ENCODE data around the gene ZGPAT. TPM values are rescaled to one million over a fixed set of nuclear protein-coding genes. Genes with fewer than 3 reads are reported as not detected.

ZGPAT gene
- polyA plus RNA-seq, 1 donor from 2014 or later = 60.8 TPM

- Histone ChIP-seq H4K20me1 (ENCODE audit: insufficient read depth) (no peaks in the 10 kb centered on the region), H3F3A (ENCODE audit: insufficient read depth, low read length, poor library complexity, severe bottlenecking) (no peaks in the 10 kb centered on the region), H3K9ac (ENCODE audit: low read length) (no peak overlapping the region), H3K36me3 (ENCODE audit: insufficient read depth, low read length) (no peaks in the 10 kb centered on the region), H3K4me2 (ENCODE audit: low read length) (no peak overlapping the region), H3K79me2 (replicated peaks; ENCODE audit: insufficient read depth, low read length) (no peaks in the 10 kb centered on the region), H3K27ac (ENCODE audit: low read length) (no peak overlapping the region), H3K4me3 (ENCODE audit: low read length) (no peak overlapping the region), H3K9me2 (ENCODE audit: insufficient read depth, low read length) (no peaks in the 10 kb centered on the region), H3K27me3 (ENCODE audit: insufficient read depth, low read depth, low read length) (no peaks in the 10 kb centered on the region), H2AFZ (ENCODE audit: low read depth, low read length) (no peak overlapping the region), H3K9me3 (ENCODE audit: low read length) (no peaks in the 10 kb centered on the region)
- TF ChIP-seq POLR2AphosphoS5 (IDR thresholded peaks at IDR 0.05) = no peak
- TF ChIP-seq MXI1 (conservative IDR thresholded peaks at IDR 0.05; ENCODE audit: poor library complexity, severe bottlenecking) = no peak
- no peak for TF ChIP-seq CTCF (IDR thresholded peaks at IDR 0.05; ENCODE audit: poor library complexity, severe bottlenecking)
- no peak for TF ChIP-seq EZH2 (IDR thresholded peaks at IDR 0.05; ENCODE audit: borderline replicate concordance, insufficient read depth, low read length, poor library complexity, severe bottlenecking)
- no peak for TF ChIP-seq REST (IDR thresholded peaks at IDR 0.05; ENCODE audit: borderline replicate concordance)
Observed at GRCh38 chr20:63693733-63694583, 13.9 kb upstream of the ZGPAT start.

- no peaks in the 10 kb centered on the region for H3K27me3 ChIP-seq (ENCODE audit: insufficient read depth, low read depth, low read length)
- H3K4me3 ChIP-seq (ENCODE audit: low read length) = no peak overlapping the region
- H3K9me2 ChIP-seq (ENCODE audit: insufficient read depth, low read length) = no peaks in the 10 kb centered on the region
- H4K20me1 ChIP-seq (ENCODE audit: insufficient read depth) = no peaks in the 10 kb centered on the region
- no peak overlapping the region for H3K9ac ChIP-seq (ENCODE audit: low read length)
- H3K4me2 ChIP-seq (ENCODE audit: low read length) = no peak overlapping the region
- no peaks in the 10 kb centered on the region for H3K79me2 ChIP-seq (replicated peaks; ENCODE audit: insufficient read depth, low read length)
- H3F3A ChIP-seq (ENCODE audit: insufficient read depth, low read length, poor library complexity, severe bottlenecking) = no peaks in the 10 kb centered on the region
- no peak overlapping the region for H3K27ac ChIP-seq (ENCODE audit: low read length)
- no peaks in the 10 kb centered on the region for H3K36me3 ChIP-seq (ENCODE audit: insufficient read depth, low read length)
- TF ChIP-seq EZH2 (IDR thresholded peaks at IDR 0.05; ENCODE audit: borderline replicate concordance, insufficient read depth, low read length, poor library complexity, severe bottlenecking) (no peak), CTCF (IDR thresholded peaks at IDR 0.05; ENCODE audit: poor library complexity, severe bottlenecking) (no peak), SMC3 (conservative IDR thresholded peaks at IDR 0.05; ENCODE audit: poor library complexity) (no peak), TAF1 (IDR thresholded peaks at IDR 0.05; ENCODE audit: low read depth) (no peak), REST (IDR thresholded peaks at IDR 0.05; ENCODE audit: borderline replicate concordance) (no peak), RAD21 (conservative IDR thresholded peaks at IDR 0.05) (no peak), MXI1 (conservative IDR thresholded peaks at IDR 0.05; ENCODE audit: poor library complexity, severe bottlenecking) (no peak), POLR2AphosphoS5 (IDR thresholded peaks at IDR 0.05) (no peak), EP300 (conservative IDR thresholded peaks at IDR 0.05; ENCODE audit: poor library complexity, severe bottlenecking) (no peak)
- no peaks in the 10 kb centered on the region for H3K9me3 ChIP-seq (ENCODE audit: low read length)
- no peak overlapping the region for H2AFZ ChIP-seq (ENCODE audit: low read depth, low read length)
Observed at GRCh38 chr20:63694584-63695423, 13.0 kb upstream of the ZGPAT start.
